HG02623 (cell line): ENCODE data around the gene DUSP23.

Experiments
- ATAC-seq: cut with Tn5 transposase; IDR thresholded peaks from one replicate; pipeline ENCODE4 v1.9.1; 2021; ENCODE audit warnings: moderate library complexity; ENCODE audit not compliant: unreplicated experiment

The DUSP23 gene

GRCh38 chr1:159783724-159784123 lies 3.0 kb downstream of the DUSP23 start:
- ATAC-seq, result no peak

GRCh38 chr1:159786465-159786864 lies 5.7 kb downstream of the DUSP23 start:
- ATAC-seq, result no peak

GRCh38 chr1:159786966-159787365 lies 6.2 kb downstream of the DUSP23 start:
- ATAC-seq, result no peak

- no peak for ATAC-seq
Observed at GRCh38 chr1:159790237-159790917, 9.6 kb downstream of the DUSP23 start.

GRCh38 chr1:159791031-159791430 lies 10.3 kb downstream of the DUSP23 start:
- no peak for ATAC-seq

- ATAC-seq, result no peak
Observed at GRCh38 chr1:159791461-159791860, 10.7 kb downstream of the DUSP23 start.

- no peak for ATAC-seq
Observed at GRCh38 chr1:159795534-159795933, 14.8 kb downstream of the DUSP23 start.

- ATAC-seq, result no peak
Observed at GRCh38 chr1:159798893-159799292, 18.1 kb downstream of the DUSP23 start.

- ATAC-seq, result no peak
Observed at GRCh38 chr1:159799446-159799985, 18.8 kb downstream of the DUSP23 start.

GRCh38 chr1:159800177-159800930 lies 19.6 kb downstream of the DUSP23 start:
- peak; percentile 64 for ATAC-seq

- ATAC-seq, result no peak
Observed at GRCh38 chr1:159802111-159802510, 21.3 kb downstream of the DUSP23 start, which contains the start of gene FCRL6. Gene FCRL6 (plus strand): TSS chr1:159802360. CDS start chr1:159802425, 65 bp downstream.

- ATAC-seq, result no peak
Observed at GRCh38 chr1:159803956-159804689, 23.4 kb downstream of the DUSP23 start.

- no peak for ATAC-seq
Observed at GRCh38 chr1:159804924-159805323, 24.2 kb downstream of the DUSP23 start.

GRCh38 chr1:159815926-159816325 lies 35.2 kb downstream of the DUSP23 start:
- no peak for ATAC-seq

- no peak for ATAC-seq
Observed at GRCh38 chr1:159817276-159818041, 36.7 kb downstream of the DUSP23 start.

- ATAC-seq, result no peak
Observed at GRCh38 chr1:159821171-159821867, 40.6 kb downstream of the DUSP23 start.

- ATAC-seq, result no peak
Observed at GRCh38 chr1:159823406-159823805, 42.6 kb downstream of the DUSP23 start.

GRCh38 chr1:159825564-159825963 lies 44.8 kb downstream of the DUSP23 start:
- no peak for ATAC-seq

- ATAC-seq, result no peak
Observed at GRCh38 chr1:159826441-159827101, 45.8 kb downstream of the DUSP23 start, which contains the start of gene SLAMF8. Gene SLAMF8 (plus strand): TSS chr1:159826873. CDS start chr1:159826899, 26 bp downstream.
